ENCODE results near the gene PDZRN3. TPM values are rescaled to one million over a fixed set of nuclear protein-coding genes. Genes with fewer than 3 reads are reported as not detected.

Gene PDZRN3
- total and polyA plus RNA-seq, 2 donors (not counting 3 experiments of a cell fraction or from before 2014, with no cell fraction given): not detected

- H3K9me1 ChIP-seq (replicated peaks; ENCODE audit: control insufficient read depth, extremely low read depth, insufficient read depth, low read length): no peaks in the 10 kb centered on the region
- FAIRE-seq (no peak), DNase-seq (ENCODE audit: low read depth, low spot score) (no peak)
- intact Hi-C loops (cut with micrococcal nuclease) (no loop called here), dilution Hi-C loops (cut with MboI; ENCODE audit: extremely low pct_ligation_motif_present, low sequenced_read_pairs) (no loop called here)
- no peaks in the 10 kb centered on the region for H3K79me2 ChIP-seq (ENCODE audit: control insufficient read depth, insufficient read depth, low read length)
- no peaks in the 10 kb centered on the region for H3K9me3 ChIP-seq (replicated peaks; ENCODE audit: control insufficient read depth, insufficient read depth, low read length)
- no peaks in the 10 kb centered on the region for H3K4me1 ChIP-seq (ENCODE audit: control insufficient read depth, extremely low read depth, insufficient read depth, low read length)
- ChIA-PET CTCF (no interaction called here), POLR2A (no interaction called here)
- BruUV-seq (replicated peaks): no TSS peak
- H2AFZ ChIP-seq (ENCODE audit: low read depth, low read length): no peak overlapping the region
- no peaks in the 10 kb centered on the region for H4K20me1 ChIP-seq (replicated peaks; ENCODE audit: control insufficient read depth, extremely low read depth, insufficient read depth, low read length)
- no peaks in the 10 kb centered on the region for H3K36me3 ChIP-seq (ENCODE audit: control insufficient read depth in 2 of 2, extremely low read depth in 1 of 2, insufficient read depth in 2 of 2, low read length in 2 of 2)
- TF ChIP-seq POLR2AphosphoS5 (IDR thresholded peaks at IDR 0.05; ENCODE audit: insufficient read depth, low read depth, low read length) (no peak), FOS (IDR thresholded peaks at IDR 0.05; ENCODE audit: borderline replicate concordance, insufficient read depth, low read length) (no peak), CTCF (IDR thresholded peaks at IDR 0.05; ENCODE audit: extremely low read depth in 1 of 2, insufficient read depth in 1 of 2, low read depth in 1 of 2, low read length in 2 of 2) (no peak), MAX (IDR thresholded peaks at IDR 0.05; ENCODE audit: insufficient read depth, insufficient read length) (no peak), GATA2 (IDR thresholded peaks at IDR 0.05; ENCODE audit: insufficient read depth, insufficient read length, low read depth, low read length) (no peak), JUN (IDR thresholded peaks at IDR 0.05; ENCODE audit: borderline replicate concordance, insufficient read depth, insufficient read length, low read depth) (no peak), POLR2A (IDR thresholded peaks at IDR 0.05; ENCODE audit: low read depth, low read length) (no peak), MYC (IDR thresholded peaks at IDR 0.05; ENCODE audit: low read depth, low read length) (no peak), EZH2 (IDR thresholded peaks at IDR 0.05; ENCODE audit: borderline replicate concordance, low read depth, low read length, severe bottlenecking) (no peak)
- no peak overlapping the region for H3K4me3 ChIP-seq (replicated peaks in 1 of 3; ENCODE audit: insufficient read depth in 1 of 3, low read depth in 1 of 3, low read length in 3 of 3)
- H3K27me3 ChIP-seq (ENCODE audit: control insufficient read depth in 2 of 2, insufficient read depth in 2 of 2, low read length in 2 of 2): no peaks in the 10 kb centered on the region
- H3K27ac ChIP-seq (ENCODE audit: insufficient read depth, low read depth, low read length): no peak overlapping the region
- no peak overlapping the region for H3K4me2 ChIP-seq (ENCODE audit: insufficient read depth, low read length)
- H3K9ac ChIP-seq (replicated peaks; ENCODE audit: extremely low read depth, insufficient read depth, low read length): no peak overlapping the region
Measured at GRCh38 chr3:73558727-73559075, 66.0 kb downstream of the PDZRN3 start.
